RWPE2 (cell line): ENCODE results near the gene SPRR2F.
A peak's percentile ranks its signal among the peaks of the same experiment; 100 is the strongest.

ENCODE experiments used
- ATAC-seq: fragments of 200-7000 bp; cut with Tn5 transposase; 3 replicates; pipeline ENCODE4 v1.9.1; 2021; ENCODE audit warnings: low read depth
- DNase-seq: peaks from one replicate; pipeline ENCODE4 v3.0.0-alpha.2; 2020; ENCODE audit warnings: low spot score
- H3K27ac ChIP-seq: fragments of 450-650 bp; 2 replicates; pipeline ENCODE4 v1.5.1; 2017; ENCODE audit warnings: mild to moderate bottlenecking; ENCODE audit not compliant: poor library complexity, severe bottlenecking
- H3K27me3 ChIP-seq: fragments of 250-450 bp; sonication (Bioruptor Pico); 2 replicates; pipeline ENCODE4 v1.5.1; 2021; ENCODE audit warnings: mild to moderate bottlenecking, moderate library complexity; ENCODE audit not compliant: insufficient read depth, poor library complexity, severe bottlenecking
- H3K36me3 ChIP-seq: fragments of 250-450 bp; sonication (Bioruptor Pico); 2 replicates; pipeline ENCODE4 v1.5.1; 2020; ENCODE audit warnings: low read depth, mild to moderate bottlenecking, moderate library complexity
- H3K4me1 ChIP-seq: fragments of 250-450 bp; sonication (Bioruptor Pico); 2 replicates; pipeline ENCODE4 v1.5.1; 2021; ENCODE audit warnings: mild to moderate bottlenecking, moderate library complexity; ENCODE audit not compliant: insufficient read depth, poor library complexity, severe bottlenecking
- H3K4me3 ChIP-seq: fragments of 250-450 bp; sonication (Bioruptor Pico); 2 replicates; pipeline ENCODE4 v1.5.1; 2021; ENCODE audit warnings: mild to moderate bottlenecking, moderate library complexity; ENCODE audit not compliant: severe bottlenecking
- H3K9me3 ChIP-seq: fragments of 250-450 bp; sonication (Bioruptor Pico); 2 replicates; pipeline ENCODE4 v1.5.1; 2021; ENCODE audit warnings: mild to moderate bottlenecking, moderate library complexity; ENCODE audit not compliant: severe bottlenecking
- TF ChIP-seq, protein P1 (sequence below): fragments of 450-650 bp; IDR thresholded peaks from one replicate; pipeline ENCODE4 v1.5.1; 2017; ENCODE audit warnings: mild to moderate bottlenecking, moderate library complexity; ENCODE audit not compliant: poor library complexity, severe bottlenecking

Gene SPRR2F

DNA sequence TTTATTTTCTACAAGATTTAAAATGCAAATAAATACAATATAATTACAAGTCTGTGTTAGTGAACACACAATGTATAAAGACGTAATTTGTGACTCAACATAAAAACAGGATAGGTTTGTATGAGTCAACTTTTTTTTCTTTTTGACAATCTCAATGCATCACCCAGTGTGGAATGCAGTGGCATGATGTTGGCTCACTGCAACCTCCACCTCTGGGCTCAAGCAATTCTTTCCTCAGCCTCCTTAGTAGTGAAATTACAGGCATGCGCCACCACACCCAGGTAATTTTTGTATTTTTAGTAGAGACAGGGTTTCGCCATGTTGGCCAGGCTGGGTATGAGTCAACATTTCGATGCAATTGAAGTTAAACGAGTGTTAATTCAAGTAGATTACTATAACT lies 13.1 kb downstream of the SPRR2F start:
- ATAC-seq (peak; percentile 100), DNase-seq (peak; percentile 84)
- Histone ChIP-seq H3K9me3 (no peaks in the 10 kb centered on the region), H3K27ac (peak overlapping the region; percentile 88), H3K36me3 (no peaks in the 10 kb centered on the region), H3K27me3 (no peaks in the 10 kb centered on the region), H3K4me1 (peaks cover 34% of the 10 kb centered on the region), H3K4me3 (no peak overlapping the region)
- TF ChIP-seq, protein P1, sequence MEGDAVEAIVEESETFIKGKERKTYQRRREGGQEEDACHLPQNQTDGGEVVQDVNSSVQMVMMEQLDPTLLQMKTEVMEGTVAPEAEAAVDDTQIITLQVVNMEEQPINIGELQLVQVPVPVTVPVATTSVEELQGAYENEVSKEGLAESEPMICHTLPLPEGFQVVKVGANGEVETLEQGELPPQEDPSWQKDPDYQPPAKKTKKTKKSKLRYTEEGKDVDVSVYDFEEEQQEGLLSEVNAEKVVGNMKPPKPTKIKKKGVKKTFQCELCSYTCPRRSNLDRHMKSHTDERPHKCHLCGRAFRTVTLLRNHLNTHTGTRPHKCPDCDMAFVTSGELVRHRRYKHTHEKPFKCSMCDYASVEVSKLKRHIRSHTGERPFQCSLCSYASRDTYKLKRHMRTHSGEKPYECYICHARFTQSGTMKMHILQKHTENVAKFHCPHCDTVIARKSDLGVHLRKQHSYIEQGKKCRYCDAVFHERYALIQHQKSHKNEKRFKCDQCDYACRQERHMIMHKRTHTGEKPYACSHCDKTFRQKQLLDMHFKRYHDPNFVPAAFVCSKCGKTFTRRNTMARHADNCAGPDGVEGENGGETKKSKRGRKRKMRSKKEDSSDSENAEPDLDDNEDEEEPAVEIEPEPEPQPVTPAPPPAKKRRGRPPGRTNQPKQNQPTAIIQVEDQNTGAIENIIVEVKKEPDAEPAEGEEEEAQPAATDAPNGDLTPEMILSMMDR: no peak

DNA sequence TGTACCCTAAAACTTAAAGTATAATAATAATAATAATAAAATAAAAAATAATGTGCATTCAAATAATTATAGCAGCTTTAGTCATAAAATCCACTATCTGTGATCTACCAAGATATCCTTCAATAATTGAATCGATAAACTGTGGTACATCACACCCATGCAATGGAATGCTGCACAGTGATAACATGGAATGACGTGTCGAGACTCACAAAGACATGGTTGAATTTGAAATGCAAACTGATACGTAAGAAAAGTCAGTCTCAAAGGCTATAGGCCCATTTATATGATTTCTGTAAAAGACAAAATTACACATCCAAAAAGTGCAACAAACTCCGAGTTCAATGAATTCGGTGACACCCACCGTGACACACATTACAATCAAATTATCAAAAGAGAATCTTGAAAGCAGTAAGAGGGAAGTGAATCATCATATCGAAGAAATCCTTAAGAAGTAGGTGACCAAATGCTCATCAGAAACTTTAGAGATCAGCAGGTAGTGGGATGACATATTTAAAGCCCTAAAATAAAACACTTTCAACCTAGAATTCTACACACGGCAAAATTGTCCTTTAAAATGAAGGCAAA lies 13.8 kb downstream of the SPRR2F start:
- no peaks in the 10 kb centered on the region for H3K27me3 ChIP-seq
- H3K4me1 ChIP-seq: peaks cover 34% of the 10 kb centered on the region
- peak overlapping the region; percentile 88 for H3K27ac ChIP-seq
- TF ChIP-seq, protein P1: no peak
- no peaks in the 10 kb centered on the region for H3K36me3 ChIP-seq
- no peaks in the 10 kb centered on the region for H3K9me3 ChIP-seq
- no peak overlapping the region for H3K4me3 ChIP-seq
- DNase-seq (no peak), ATAC-seq (peak; percentile 5; the same call in 1 of the 3 replicates)

DNA sequence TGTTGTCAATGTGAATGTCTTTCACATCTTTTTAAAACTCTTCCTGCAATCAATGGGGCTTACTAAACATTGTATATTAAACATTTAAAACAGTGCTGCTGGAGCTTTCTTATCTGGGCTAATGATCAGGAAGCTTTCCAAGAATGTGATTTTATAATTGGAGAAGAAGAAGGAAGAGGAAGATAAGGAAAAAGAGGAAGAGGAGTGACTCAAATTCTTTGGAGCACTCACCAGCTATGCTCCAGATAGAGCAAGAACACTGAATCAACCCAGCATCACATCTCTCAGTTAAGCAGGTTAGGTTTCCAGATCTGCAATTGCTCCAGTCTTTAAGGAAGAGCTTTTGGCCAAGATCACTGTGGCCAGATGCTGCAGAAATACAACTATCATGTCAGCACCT lies 17.6 kb downstream of the SPRR2F start:
- Histone ChIP-seq H3K36me3 (no peaks in the 10 kb centered on the region), H3K4me1 (peaks cover 29% of the 10 kb centered on the region), H3K27ac (no peak overlapping the region), H3K27me3 (no peaks in the 10 kb centered on the region), H3K4me3 (no peak overlapping the region), H3K9me3 (no peaks in the 10 kb centered on the region)
- DNase-seq: no peak
- no peak for ATAC-seq
- TF ChIP-seq, protein P1: no peak

DNA sequence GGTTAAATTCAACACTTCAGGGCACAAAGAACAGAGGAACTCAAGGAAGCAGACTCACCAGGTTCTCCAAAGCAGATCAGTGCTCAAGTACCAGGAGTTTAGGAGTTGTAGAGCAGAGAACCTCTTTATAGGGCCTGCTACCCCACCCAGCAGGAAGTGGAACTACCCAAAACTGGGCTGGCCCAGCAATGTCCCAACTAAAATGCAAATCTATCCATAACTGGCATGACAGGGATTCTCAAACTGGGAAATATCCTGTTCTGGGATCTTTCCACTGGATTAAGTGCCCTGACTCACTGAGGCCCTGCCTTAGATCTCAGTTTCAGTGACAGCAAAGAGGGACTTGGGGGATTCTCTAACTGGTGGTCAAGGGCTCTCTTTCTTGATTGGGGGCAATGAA lies 18.9 kb downstream of the SPRR2F start, which contains the start of gene SPRR2E:
TSS of gene SPRR2E (minus strand) at position 101 of the 400 bp plus-strand sequence. CDS start 775 bp downstream, outside the sequence.
- no peak for DNase-seq
- Histone ChIP-seq H3K9me3 (no peaks in the 10 kb centered on the region), H3K4me1 (peaks cover 19% of the 10 kb centered on the region), H3K27ac (no peak within 1 kb of the TSS), H3K36me3 (no peaks in the 10 kb centered on the region), H3K27me3 (no peaks in the 10 kb centered on the region), H3K4me3 (no peak within 1 kb of the TSS)
- TF ChIP-seq, protein P1: no peak
- no peak for ATAC-seq

DNA sequence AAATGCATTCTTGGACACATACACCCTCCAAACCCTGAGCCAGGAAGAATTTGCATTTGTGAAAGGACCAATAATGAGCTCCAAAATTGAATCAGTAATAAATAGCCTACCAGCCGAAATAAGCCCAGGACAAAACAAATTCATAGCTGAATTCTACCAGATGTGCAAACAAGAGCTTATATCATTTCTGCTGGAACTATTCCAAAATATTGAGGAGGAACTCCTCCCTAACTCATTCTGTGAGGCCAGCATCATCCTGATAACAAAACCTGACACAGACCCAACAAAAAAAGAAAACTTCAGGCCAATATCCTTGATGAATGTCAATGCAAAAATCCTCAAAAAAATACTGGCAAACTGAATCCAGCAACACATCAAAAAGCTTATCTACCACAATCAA lies 25.7 kb downstream of the SPRR2F start:
- Histone ChIP-seq H3K4me1 (no peaks in the 10 kb centered on the region), H3K9me3 (peaks cover 2% of the 10 kb centered on the region), H3K4me3 (no peak overlapping the region), H3K27ac (no peak overlapping the region), H3K27me3 (no peaks in the 10 kb centered on the region), H3K36me3 (no peaks in the 10 kb centered on the region)
- no peak for ATAC-seq
- DNase-seq: no peak
- TF ChIP-seq, protein P1: no peak
